K562 (cell line): Measurements from ENCODE around the gene SLC7A4. TPM values are rescaled to one million over a fixed set of nuclear protein-coding genes. Genes with fewer than 3 reads are reported as not detected.
A peak's percentile ranks its signal among the peaks of the same experiment; 100 is the strongest.

Experiments used
- CEBPG ChIP-seq, 3 experiments: fragments of 200-800 bp in 1 of 3; sonication (Bioruptor generic) in 1 of 3; sonication (generic) in 1 of 3; formaldehyde crosslinking in 1 of 3; IDR thresholded peaks in 2 of 3; conservative IDR thresholded peaks in 1 of 3; 2 replicates each; pipeline versions ENCODE4 v1.6.1 to v1.8.0; 2016 to 2022; ENCODE audit warnings: missing compliant biosample characterization in 2 of 3, missing genetic modification characterization in 2 of 3, mild to moderate bottlenecking in 1 of 3, missing genetic modification reagents in 1 of 3
- E2F3 ChIP-seq: fragments of 250-450 bp; sonication (Bioruptor Pico); IDR thresholded peaks from 2 replicates; pipeline ENCODE4 v1.4.0; 2020; ENCODE audit warnings: mild to moderate bottlenecking
- ERF ChIP-seq: fragments of 450-650 bp; formaldehyde crosslinking; IDR thresholded peaks from 2 replicates; pipeline ENCODE4 v1.4.0; 2020; ENCODE audit warnings: mild to moderate bottlenecking, mixed read lengths
- FOXK1 ChIP-seq: sonication (generic); formaldehyde crosslinking; IDR thresholded peaks from 2 replicates; pipeline ENCODE4 v1.8.0; 2022; ENCODE audit warnings: missing genetic modification reagents, mild to moderate bottlenecking, borderline replicate concordance
- FOXM1 ChIP-seq, 2 experiments: fragments of 450-650 bp in 1 of 2; sonication (generic) in 1 of 2; formaldehyde crosslinking in 1 of 2; IDR thresholded peaks; 2 replicates each; pipeline versions ENCODE4 v1.6.1 to v1.9.0; 2017 to 2022; ENCODE audit warnings: low read depth in 2 of 2, mild to moderate bottlenecking in 2 of 2, missing genetic modification reagents in 1 of 2, moderate library complexity in 1 of 2
- POLR2AphosphoS2 ChIP-seq: IDR thresholded peaks from 2 replicates; pipeline ENCODE4 v1.6.1; 2012; ENCODE audit warnings: low read length, improper control_type of control experiment
- ZNF174 ChIP-seq: fragments of 250-450 bp; sonication (Bioruptor Pico); IDR thresholded peaks from 2 replicates; pipeline ENCODE4 v1.4.0; 2020; ENCODE audit warnings: mild to moderate bottlenecking
- ZNF217 ChIP-seq: sonication (generic); formaldehyde crosslinking; IDR thresholded peaks from 2 replicates; pipeline ENCODE4 v1.8.0; 2022; ENCODE audit warnings: mild to moderate bottlenecking, missing genetic modification reagents
- polyA plus RNA-seq, 8 experiments: library from polyadenylated mRNA; depleted of rRNA in 4 of 8; stranded (reverse) in 5 of 8; unstranded in 3 of 8; fragments of >200 nt; fragmentation: Nextera tagmentation in 2 of 8; fragmentation: Illumina TruSeq in 1 of 8; extraction: Ambion mirVana in 2 of 8; extraction: Trizol in 1 of 8; gene quantifications; 2 replicates each; pipeline versions ENCODE4 v1.2.1 to v1.2.3, GENCODE V29; 2011 to 2014; ENCODE audit warnings: inconsistent platforms in 1 of 8, missing spikeins in 1 of 8
- total RNA-seq, 7 experiments: library from RNA; depleted of rRNA in 6 of 7; stranded (reverse); fragments of >200 nt in 6 of 7; fragmentation: Illumina TruSeq in 2 of 7; extraction: Trizol in 2 of 7; gene quantifications; 2 replicates each; pipeline versions ENCODE4 v1.2.1 to v1.2.3, GENCODE V29; 2011 to 2021; ENCODE audit warnings: low replicate concordance in 1 of 7
- TF ChIP-seq, protein P1 (sequence below): sonication (generic); formaldehyde crosslinking; IDR thresholded peaks from 2 replicates; pipeline ENCODE4 v1.8.1; 2023; ENCODE audit warnings: mild to moderate bottlenecking, missing genetic modification reagents
- TF ChIP-seq, protein P2 (sequence below): fragments of 150-350 bp; conservative IDR thresholded peaks from 2 replicates; pipeline ENCODE4 v1.6.1; 2014; ENCODE audit warnings: low read length
- TF ChIP-seq, protein P3 (sequence below), 2 experiments: fragments of 450-650 bp in 1 of 2; sonication (generic) in 1 of 2; formaldehyde crosslinking; conservative IDR thresholded peaks; 2 replicates each; pipeline versions ENCODE4 v1.4.0 to v1.8.1; 2020 to 2022; ENCODE audit warnings: mild to moderate bottlenecking in 1 of 2, missing genetic modification reagents in 1 of 2
- TF ChIP-seq, protein P4 (sequence below): sonication (generic); formaldehyde crosslinking; IDR thresholded peaks from 2 replicates; pipeline ENCODE4 v1.8.0; 2023; ENCODE audit warnings: missing genetic modification reagents, mild to moderate bottlenecking, borderline replicate concordance

SLC7A4 gene
- total and polyA plus RNA-seq, 9 of the 15 experiments (the other 6 are each of a cell fraction or from before 2014, with no cell fraction given): not detected

DNA sequence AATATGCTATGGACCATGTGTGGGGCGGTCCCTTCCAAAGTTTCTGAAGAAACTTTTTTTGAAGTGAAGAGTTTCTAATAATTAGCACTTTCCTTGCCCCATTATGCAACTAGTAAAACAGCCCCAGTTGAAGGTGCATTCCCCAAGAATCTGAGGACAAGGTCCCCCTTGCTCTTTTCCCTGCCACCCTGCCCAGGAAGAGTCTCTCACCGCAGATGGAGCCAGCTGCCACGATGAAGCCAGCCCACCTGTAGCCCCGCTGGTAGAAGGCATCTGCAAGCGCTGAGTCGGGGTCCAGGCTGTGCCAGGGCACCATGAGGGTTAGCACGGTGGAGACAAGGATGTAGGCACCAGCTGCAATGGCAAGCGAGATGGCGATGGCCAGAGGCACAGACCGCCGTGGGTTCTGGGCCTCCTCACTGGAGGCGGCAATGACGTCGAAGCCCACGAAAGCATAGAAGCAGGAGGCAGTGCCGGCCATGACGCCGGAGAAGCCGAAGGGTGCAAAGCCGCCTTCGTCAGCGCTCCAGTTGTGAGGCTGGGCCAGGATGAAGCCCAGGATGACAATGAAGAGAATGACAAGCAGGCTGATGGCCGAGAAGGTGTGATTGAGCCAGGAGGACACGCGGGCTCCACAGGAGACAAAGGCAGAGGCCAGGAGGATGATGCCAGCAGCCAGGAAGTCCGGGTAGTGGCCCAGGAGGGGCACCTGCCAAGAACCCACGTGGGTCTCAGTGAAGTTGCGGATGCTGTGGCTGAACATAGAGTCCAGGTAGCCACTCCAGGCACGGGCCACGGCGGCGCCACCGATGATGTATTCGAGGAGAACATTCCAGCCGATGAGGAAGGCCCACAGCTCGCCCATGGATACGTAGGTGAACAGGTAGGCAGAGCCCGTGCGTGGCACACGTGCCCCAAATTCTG, 1.5 kb downstream of the SLC7A4 start (continued):
- TF ChIP-seq, protein P1, sequence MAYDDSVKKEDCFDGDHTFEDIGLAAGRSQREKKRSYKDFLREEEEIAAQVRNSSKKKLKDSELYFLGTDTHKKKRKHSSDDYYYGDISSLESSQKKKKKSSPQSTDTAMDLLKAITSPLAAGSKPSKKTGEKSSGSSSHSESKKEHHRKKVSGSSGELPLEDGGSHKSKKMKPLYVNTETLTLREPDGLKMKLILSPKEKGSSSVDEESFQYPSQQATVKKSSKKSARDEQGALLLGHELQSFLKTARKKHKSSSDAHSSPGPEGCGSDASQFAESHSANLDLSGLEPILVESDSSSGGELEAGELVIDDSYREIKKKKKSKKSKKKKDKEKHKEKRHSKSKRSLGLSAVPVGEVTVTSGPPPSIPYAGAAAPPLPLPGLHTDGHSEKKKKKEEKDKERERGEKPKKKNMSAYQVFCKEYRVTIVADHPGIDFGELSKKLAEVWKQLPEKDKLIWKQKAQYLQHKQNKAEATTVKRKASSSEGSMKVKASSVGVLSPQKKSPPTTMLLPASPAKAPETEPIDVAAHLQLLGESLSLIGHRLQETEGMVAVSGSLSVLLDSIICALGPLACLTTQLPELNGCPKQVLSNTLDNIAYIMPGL (CRISPR knock-in tag): 0 out of 2 replicates have a peak, but pooled peaks have one; percentile 39
- TF ChIP-seq, protein P2, sequence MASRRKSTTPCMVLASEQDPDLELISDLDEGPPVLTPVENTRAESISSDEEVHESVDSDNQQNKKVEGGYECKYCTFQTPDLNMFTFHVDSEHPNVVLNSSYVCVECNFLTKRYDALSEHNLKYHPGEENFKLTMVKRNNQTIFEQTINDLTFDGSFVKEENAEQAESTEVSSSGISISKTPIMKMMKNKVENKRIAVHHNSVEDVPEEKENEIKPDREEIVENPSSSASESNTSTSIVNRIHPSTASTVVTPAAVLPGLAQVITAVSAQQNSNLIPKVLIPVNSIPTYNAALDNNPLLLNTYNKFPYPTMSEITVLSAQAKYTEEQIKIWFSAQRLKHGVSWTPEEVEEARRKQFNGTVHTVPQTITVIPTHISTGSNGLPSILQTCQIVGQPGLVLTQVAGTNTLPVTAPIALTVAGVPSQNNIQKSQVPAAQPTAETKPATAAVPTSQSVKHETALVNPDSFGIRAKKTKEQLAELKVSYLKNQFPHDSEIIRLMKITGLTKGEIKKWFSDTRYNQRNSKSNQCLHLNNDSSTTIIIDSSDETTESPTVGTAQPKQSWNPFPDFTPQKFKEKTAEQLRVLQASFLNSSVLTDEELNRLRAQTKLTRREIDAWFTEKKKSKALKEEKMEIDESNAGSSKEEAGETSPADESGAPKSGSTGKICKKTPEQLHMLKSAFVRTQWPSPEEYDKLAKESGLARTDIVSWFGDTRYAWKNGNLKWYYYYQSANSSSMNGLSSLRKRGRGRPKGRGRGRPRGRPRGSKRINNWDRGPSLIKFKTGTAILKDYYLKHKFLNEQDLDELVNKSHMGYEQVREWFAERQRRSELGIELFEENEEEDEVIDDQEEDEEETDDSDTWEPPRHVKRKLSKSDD: no peak
- TF ChIP-seq ZNF217 (CRISPR knock-in tag): no peak
- TF ChIP-seq, protein P3, sequence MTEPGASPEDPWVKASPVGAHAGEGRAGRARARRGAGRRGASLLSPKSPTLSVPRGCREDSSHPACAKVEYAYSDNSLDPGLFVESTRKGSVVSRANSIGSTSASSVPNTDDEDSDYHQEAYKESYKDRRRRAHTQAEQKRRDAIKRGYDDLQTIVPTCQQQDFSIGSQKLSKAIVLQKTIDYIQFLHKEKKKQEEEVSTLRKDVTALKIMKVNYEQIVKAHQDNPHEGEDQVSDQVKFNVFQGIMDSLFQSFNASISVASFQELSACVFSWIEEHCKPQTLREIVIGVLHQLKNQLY (CRISPR knock-in tag; conservative IDR thresholded peaks at IDR 0.05): no peak
- TF ChIP-seq FOXK1 (CRISPR knock-in tag): no peak
- TF ChIP-seq, protein P4, sequence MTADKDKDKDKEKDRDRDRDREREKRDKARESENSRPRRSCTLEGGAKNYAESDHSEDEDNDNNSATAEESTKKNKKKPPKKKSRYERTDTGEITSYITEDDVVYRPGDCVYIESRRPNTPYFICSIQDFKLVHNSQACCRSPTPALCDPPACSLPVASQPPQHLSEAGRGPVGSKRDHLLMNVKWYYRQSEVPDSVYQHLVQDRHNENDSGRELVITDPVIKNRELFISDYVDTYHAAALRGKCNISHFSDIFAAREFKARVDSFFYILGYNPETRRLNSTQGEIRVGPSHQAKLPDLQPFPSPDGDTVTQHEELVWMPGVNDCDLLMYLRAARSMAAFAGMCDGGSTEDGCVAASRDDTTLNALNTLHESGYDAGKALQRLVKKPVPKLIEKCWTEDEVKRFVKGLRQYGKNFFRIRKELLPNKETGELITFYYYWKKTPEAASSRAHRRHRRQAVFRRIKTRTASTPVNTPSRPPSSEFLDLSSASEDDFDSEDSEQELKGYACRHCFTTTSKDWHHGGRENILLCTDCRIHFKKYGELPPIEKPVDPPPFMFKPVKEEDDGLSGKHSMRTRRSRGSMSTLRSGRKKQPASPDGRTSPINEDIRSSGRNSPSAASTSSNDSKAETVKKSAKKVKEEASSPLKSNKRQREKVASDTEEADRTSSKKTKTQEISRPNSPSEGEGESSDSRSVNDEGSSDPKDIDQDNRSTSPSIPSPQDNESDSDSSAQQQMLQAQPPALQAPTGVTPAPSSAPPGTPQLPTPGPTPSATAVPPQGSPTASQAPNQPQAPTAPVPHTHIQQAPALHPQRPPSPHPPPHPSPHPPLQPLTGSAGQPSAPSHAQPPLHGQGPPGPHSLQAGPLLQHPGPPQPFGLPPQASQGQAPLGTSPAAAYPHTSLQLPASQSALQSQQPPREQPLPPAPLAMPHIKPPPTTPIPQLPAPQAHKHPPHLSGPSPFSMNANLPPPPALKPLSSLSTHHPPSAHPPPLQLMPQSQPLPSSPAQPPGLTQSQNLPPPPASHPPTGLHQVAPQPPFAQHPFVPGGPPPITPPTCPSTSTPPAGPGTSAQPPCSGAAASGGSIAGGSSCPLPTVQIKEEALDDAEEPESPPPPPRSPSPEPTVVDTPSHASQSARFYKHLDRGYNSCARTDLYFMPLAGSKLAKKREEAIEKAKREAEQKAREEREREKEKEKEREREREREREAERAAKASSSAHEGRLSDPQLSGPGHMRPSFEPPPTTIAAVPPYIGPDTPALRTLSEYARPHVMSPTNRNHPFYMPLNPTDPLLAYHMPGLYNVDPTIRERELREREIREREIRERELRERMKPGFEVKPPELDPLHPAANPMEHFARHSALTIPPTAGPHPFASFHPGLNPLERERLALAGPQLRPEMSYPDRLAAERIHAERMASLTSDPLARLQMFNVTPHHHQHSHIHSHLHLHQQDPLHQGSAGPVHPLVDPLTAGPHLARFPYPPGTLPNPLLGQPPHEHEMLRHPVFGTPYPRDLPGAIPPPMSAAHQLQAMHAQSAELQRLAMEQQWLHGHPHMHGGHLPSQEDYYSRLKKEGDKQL (CRISPR knock-in tag): no peak
- TF ChIP-seq CEBPG (CRISPR knock-in tag; IDR thresholded peaks at IDR 0.05): no peak
- TF ChIP-seq CEBPG (tag; conservative IDR thresholded peaks at IDR 0.05 in 1 of 2, IDR thresholded peaks at IDR 0.05 in 1 of 2): no peak
- no peak for TF ChIP-seq FOXM1 (IDR thresholded peaks at IDR 0.05; ENCODE audit: low read depth)
- TF ChIP-seq FOXM1 (CRISPR knock-in tag; IDR thresholded peaks at IDR 0.05; ENCODE audit: low read depth): no peak
- TF ChIP-seq POLR2AphosphoS2: no peak
- no peak for TF ChIP-seq ZNF174 (CRISPR knock-in tag)
- TF ChIP-seq E2F3: 0 out of 2 replicates have a peak, but pooled peaks have one; percentile 64
- TF ChIP-seq ERF (CRISPR knock-in tag): 0 out of 2 replicates have a peak, but pooled peaks have one; percentile 64
- TF ChIP-seq, all 486 proteins: peak for 45
